Liver (tissue), 9 donors: Measurements from ENCODE around the gene ATP1B2. TPM values are rescaled to one million over a fixed set of nuclear protein-coding genes. Genes with fewer than 3 reads are reported as not detected.

Experiments
- DNase-seq: peaks from one replicate; pipeline ENCODE4 v3.0.0-alpha.2; 2017; ENCODE audit warnings: low spot score
- H3K27ac ChIP-seq, 2 donors: one replicate each; pipeline ENCODE4 v1.7.0; 2013; ENCODE audit warnings: inconsistent platforms in 2 of 2, low read length in 2 of 2, control low read depth in 1 of 2, low read depth in 1 of 2, mild to moderate bottlenecking in 1 of 2
- H3K27me3 ChIP-seq, 4 donors: one replicate each; pipeline versions ENCODE4 v1.6.1 to v1.7.0; 2013; ENCODE audit warnings: low read length in 3 of 4, inconsistent platforms in 1 of 4, mild to moderate bottlenecking in 1 of 4, moderate library complexity in 1 of 4; ENCODE audit not compliant: control insufficient read depth in 4 of 4, insufficient read depth in 4 of 4
- H3K36me3 ChIP-seq, 4 donors: one replicate each; pipeline versions ENCODE4 v1.6.1 to v1.7.0; 2013; ENCODE audit warnings: low read length in 3 of 4, mild to moderate bottlenecking in 3 of 4, low read depth in 1 of 4, moderate library complexity in 1 of 4; ENCODE audit not compliant: control insufficient read depth in 4 of 4, insufficient read depth in 3 of 4
- H3K4me1 ChIP-seq, 4 donors: one replicate each; pipeline versions ENCODE4 v1.6.1 to v1.7.0; 2013; ENCODE audit warnings: low read length in 3 of 4, mild to moderate bottlenecking in 3 of 4, moderate library complexity in 1 of 4; ENCODE audit not compliant: control insufficient read depth in 4 of 4, insufficient read depth in 4 of 4
- H3K4me3 ChIP-seq, 3 donors: one replicate each; pipeline versions ENCODE4 v1.6.1 to v1.7.0; 2013; ENCODE audit warnings: low read length in 3 of 3, control low read depth in 1 of 3, low read depth in 1 of 3, mild to moderate bottlenecking in 1 of 3
- H3K9ac ChIP-seq, 2 donors: one replicate each; pipeline ENCODE4 v1.7.0; 2013; ENCODE audit warnings: low read length in 2 of 2, mild to moderate bottlenecking in 2 of 2, moderate library complexity in 2 of 2, control low read depth in 1 of 2, low read depth in 1 of 2
- H3K9me3 ChIP-seq, 4 donors: one replicate each; pipeline versions ENCODE4 v1.6.1 to v1.7.0; 2013; ENCODE audit warnings: low read length in 3 of 4; ENCODE audit not compliant: control insufficient read depth in 4 of 4
- EGR1 ChIP-seq, 2 donors: IDR thresholded peaks; 2 replicates each; pipeline ENCODE4 v1.6.1; 2016 to 2018; ENCODE audit warnings: antibody characterized with exemption in 2 of 2, low read depth in 2 of 2
- FOXA1 ChIP-seq: IDR thresholded peaks from 2 replicates; pipeline ENCODE4 v1.6.1; 2016; ENCODE audit warnings: antibody characterized with exemption
- GABPA ChIP-seq, 2 donors: IDR thresholded peaks in 1 of 2; conservative IDR thresholded peaks in 1 of 2; 2 replicates each; pipeline ENCODE4 v1.6.1; 2016; ENCODE audit warnings: antibody characterized with exemption in 2 of 2, mild to moderate bottlenecking in 1 of 2, moderate library complexity in 1 of 2
- HNF4A ChIP-seq, 2 donors: conservative IDR thresholded peaks; 2 replicates each; pipeline ENCODE4 v1.6.1; 2016; ENCODE audit warnings: antibody characterized with exemption in 2 of 2, mild to moderate bottlenecking in 2 of 2
- HNF4G ChIP-seq: IDR thresholded peaks from 2 replicates; pipeline ENCODE4 v1.6.1; 2016; ENCODE audit warnings: antibody characterized with exemption
- JUND ChIP-seq, 2 donors: IDR thresholded peaks; 2 replicates each; pipeline ENCODE4 v1.6.1; 2016; ENCODE audit warnings: antibody characterized with exemption in 2 of 2
- NR2F2 ChIP-seq: IDR thresholded peaks from 2 replicates; pipeline ENCODE4 v1.6.1; 2016; ENCODE audit warnings: antibody characterized with exemption
- RAD21 ChIP-seq, 2 donors: IDR thresholded peaks; 2 replicates each; pipeline ENCODE4 v1.6.1; 2016; ENCODE audit warnings: antibody characterized with exemption in 2 of 2, mild to moderate bottlenecking in 2 of 2
- SP1 ChIP-seq: IDR thresholded peaks from 2 replicates; pipeline ENCODE4 v1.6.1; 2018; ENCODE audit warnings: antibody characterized with exemption, mild to moderate bottlenecking
- TAF1 ChIP-seq: conservative IDR thresholded peaks from 2 replicates; pipeline ENCODE4 v1.6.1; 2016; ENCODE audit warnings: antibody characterized with exemption, mild to moderate bottlenecking
- WGBS: extraction: QIAGEN DNeasy Blood & Tissue Kit; methylation state at CpG from one replicate; pipeline ENCODE4 v1.1.7; 2013; 5-methylcytosine and 5-hydroxymethylcytosine counted together
- polyA plus RNA-seq, 2 donors: library from polyadenylated mRNA; stranded (reverse) in 1 of 2; unstranded in 1 of 2; fragments of 200-250 nt in 1 of 2; fragments of >200 nt in 1 of 2; fragmentation: Nextera tagmentation in 1 of 2; extraction: Ambion mirVana in 1 of 2; gene quantifications; one replicate each; pipeline versions ENCODE4 v1.2.1 to v1.2.3, GENCODE V29; 2013 to 2015
- total RNA-seq, 2 donors: library from RNA; depleted of rRNA; stranded (reverse); fragments of >200 nt; gene quantifications; one replicate each; pipeline ENCODE4 v1.2.3, GENCODE V29; 2014
- TF ChIP-seq, protein P1 (sequence below): IDR thresholded peaks from 2 replicates; pipeline ENCODE4 v1.6.1; 2016; ENCODE audit warnings: antibody characterized with exemption
- TF ChIP-seq, protein P2 (sequence below): IDR thresholded peaks from 2 replicates; pipeline ENCODE4 v1.6.1; 2016; ENCODE audit warnings: antibody characterized with exemption
- TF ChIP-seq, protein P3 (sequence below): IDR thresholded peaks from 2 replicates; pipeline ENCODE4 v1.6.1; 2016; ENCODE audit warnings: antibody characterized with exemption, mild to moderate bottlenecking
- donor health status: healthy.
- donor health status: healthy.
- donor health status: healthy.
- donor health status: healthy.
- donor health status: healthy.

Gene ATP1B2
- total and polyA plus RNA-seq, 4 donors = 0.33 to 8.3 (median 2.0) TPM

DNA sequence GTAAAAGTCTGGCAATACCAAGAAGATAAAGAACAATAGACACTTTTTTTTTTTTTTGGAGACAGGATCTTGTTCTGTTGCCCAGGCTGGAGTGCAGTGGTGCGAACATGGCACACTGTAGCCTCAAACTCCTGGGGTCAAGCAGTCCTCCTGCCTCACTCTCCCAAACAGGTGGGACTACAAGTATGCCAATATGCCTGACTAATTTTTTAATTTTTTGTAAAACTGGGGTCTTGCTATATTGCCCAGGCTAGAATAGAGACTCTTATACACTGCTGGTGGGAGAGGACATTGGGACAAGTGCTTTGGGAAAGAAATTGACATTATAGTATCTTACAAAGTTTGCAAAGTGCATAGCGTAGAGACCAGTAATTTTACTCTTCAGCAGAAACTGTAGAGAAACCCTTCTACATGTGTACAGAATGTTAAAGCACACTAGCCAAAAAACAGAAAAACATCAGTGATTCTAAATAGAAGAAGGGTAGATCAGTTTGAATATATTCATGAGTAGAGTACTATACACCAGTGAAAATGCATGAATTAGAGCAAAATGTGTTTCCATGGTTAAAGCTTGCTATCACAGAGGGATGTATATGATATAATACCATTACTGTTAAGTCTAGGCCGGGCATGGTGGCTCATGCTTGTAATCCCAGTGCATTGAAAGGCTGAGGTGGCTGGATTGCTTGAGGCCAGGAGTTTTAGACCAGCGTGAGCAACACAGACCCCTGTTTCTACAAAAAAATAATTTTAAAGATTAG lies 47.3 kb downstream of the ATP1B2 start:
- H3K36me3 ChIP-seq = peaks cover 0 to 20% (median 11%) of the 10 kb centered on the region in 4 donors

DNA sequence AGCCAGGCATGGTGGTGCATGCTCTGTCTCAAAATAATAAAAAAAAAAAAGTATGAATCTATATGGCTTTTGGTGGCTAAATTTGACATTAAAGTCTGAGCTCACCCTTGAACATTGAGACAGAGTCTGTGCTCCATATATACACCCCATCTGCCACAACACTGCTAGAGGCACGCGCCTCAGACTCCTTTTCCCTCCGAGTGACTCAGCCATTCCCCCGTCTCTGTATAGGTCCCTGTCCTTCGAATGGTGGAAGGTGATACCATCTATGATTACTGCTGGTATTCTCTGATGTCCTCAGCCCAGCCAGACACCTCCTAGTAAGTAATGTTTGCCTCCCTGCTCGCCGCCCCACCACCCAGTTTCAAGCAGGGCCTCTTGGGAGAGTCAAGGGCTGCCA lies 49.8 kb downstream of the ATP1B2 start:
- no peak for DNase-seq
- no peaks in the 10 kb centered on the region for H3K9me3 ChIP-seq
- no peak overlapping the region for H3K4me3 ChIP-seq
- H3K36me3 ChIP-seq = peaks cover 0 to 20% (median 10%) of the 10 kb centered on the region in 4 donors
- TF ChIP-seq TAF1 = no peak
- no peak for TF ChIP-seq RAD21 (IDR thresholded peaks at IDR 0.05)
- TF ChIP-seq, protein P1, sequence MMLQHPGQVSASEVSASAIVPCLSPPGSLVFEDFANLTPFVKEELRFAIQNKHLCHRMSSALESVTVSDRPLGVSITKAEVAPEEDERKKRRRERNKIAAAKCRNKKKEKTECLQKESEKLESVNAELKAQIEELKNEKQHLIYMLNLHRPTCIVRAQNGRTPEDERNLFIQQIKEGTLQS = no peak
- TF ChIP-seq EGR1 (IDR thresholded peaks at IDR 0.05; ENCODE audit: low read depth in 2 of 2) = no peak
- TF ChIP-seq GABPA (IDR thresholded peaks at IDR 0.05 in 1 of 2, conservative IDR thresholded peaks at IDR 0.05 in 1 of 2) = no peak
- TF ChIP-seq HNF4A (conservative IDR thresholded peaks at IDR 0.05) = no peak
- H3K9ac ChIP-seq = no peak overlapping the region
- 98% methylated on average over 7 of the region's 7 CpGs for WGBS
- peaks cover 1 to 6% (median 2%) of the 10 kb centered on the region in 4 donors for H3K4me1 ChIP-seq
- peaks cover 0 to 8% (median 2%) of the 10 kb centered on the region in 4 donors for H3K27me3 ChIP-seq
- H3K27ac ChIP-seq = no peak overlapping the region

More for the DNA sequence above, 47.3 kb downstream of the ATP1B2 start:
- H3K9me3 ChIP-seq = no peaks in the 10 kb centered on the region
- no peak for DNase-seq
- no peak overlapping the region for H3K9ac ChIP-seq
- no peak overlapping the region for H3K27ac ChIP-seq
- 98% methylated on average over 4 of the region's 4 CpGs for WGBS
- no peak overlapping the region for H3K4me3 ChIP-seq
- H3K4me1 ChIP-seq = no peaks in the 10 kb centered on the region
- TF ChIP-seq, protein P2, sequence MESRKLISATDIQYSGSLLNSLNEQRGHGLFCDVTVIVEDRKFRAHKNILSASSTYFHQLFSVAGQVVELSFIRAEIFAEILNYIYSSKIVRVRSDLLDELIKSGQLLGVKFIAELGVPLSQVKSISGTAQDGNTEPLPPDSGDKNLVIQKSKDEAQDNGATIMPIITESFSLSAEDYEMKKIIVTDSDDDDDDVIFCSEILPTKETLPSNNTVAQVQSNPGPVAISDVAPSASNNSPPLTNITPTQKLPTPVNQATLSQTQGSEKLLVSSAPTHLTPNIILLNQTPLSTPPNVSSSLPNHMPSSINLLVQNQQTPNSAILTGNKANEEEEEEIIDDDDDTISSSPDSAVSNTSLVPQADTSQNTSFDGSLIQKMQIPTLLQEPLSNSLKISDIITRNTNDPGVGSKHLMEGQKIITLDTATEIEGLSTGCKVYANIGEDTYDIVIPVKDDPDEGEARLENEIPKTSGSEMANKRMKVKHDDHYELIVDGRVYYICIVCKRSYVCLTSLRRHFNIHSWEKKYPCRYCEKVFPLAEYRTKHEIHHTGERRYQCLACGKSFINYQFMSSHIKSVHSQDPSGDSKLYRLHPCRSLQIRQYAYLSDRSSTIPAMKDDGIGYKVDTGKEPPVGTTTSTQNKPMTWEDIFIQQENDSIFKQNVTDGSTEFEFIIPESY = no peak
- no peak for TF ChIP-seq EGR1 (IDR thresholded peaks at IDR 0.05; ENCODE audit: low read depth in 2 of 2)
- no peak for TF ChIP-seq FOXA1
- no peak for TF ChIP-seq HNF4G
- TF ChIP-seq, protein P3, sequence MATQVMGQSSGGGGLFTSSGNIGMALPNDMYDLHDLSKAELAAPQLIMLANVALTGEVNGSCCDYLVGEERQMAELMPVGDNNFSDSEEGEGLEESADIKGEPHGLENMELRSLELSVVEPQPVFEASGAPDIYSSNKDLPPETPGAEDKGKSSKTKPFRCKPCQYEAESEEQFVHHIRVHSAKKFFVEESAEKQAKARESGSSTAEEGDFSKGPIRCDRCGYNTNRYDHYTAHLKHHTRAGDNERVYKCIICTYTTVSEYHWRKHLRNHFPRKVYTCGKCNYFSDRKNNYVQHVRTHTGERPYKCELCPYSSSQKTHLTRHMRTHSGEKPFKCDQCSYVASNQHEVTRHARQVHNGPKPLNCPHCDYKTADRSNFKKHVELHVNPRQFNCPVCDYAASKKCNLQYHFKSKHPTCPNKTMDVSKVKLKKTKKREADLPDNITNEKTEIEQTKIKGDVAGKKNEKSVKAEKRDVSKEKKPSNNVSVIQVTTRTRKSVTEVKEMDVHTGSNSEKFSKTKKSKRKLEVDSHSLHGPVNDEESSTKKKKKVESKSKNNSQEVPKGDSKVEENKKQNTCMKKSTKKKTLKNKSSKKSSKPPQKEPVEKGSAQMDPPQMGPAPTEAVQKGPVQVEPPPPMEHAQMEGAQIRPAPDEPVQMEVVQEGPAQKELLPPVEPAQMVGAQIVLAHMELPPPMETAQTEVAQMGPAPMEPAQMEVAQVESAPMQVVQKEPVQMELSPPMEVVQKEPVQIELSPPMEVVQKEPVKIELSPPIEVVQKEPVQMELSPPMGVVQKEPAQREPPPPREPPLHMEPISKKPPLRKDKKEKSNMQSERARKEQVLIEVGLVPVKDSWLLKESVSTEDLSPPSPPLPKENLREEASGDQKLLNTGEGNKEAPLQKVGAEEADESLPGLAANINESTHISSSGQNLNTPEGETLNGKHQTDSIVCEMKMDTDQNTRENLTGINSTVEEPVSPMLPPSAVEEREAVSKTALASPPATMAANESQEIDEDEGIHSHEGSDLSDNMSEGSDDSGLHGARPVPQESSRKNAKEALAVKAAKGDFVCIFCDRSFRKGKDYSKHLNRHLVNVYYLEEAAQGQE = no peak
- TF ChIP-seq NR2F2 = no peak
- TF ChIP-seq SP1 = no peak
- no peak for TF ChIP-seq JUND (IDR thresholded peaks at IDR 0.05)
- H3K27me3 ChIP-seq = no peaks in the 10 kb centered on the region
